ENCODE data around the gene LURAP1L.

LURAP1L gene

GRCh38 chr9:12777121-12778022 lies 2.6 kb downstream of the LURAP1L start:
- DNase-seq, result no peak

DNA sequence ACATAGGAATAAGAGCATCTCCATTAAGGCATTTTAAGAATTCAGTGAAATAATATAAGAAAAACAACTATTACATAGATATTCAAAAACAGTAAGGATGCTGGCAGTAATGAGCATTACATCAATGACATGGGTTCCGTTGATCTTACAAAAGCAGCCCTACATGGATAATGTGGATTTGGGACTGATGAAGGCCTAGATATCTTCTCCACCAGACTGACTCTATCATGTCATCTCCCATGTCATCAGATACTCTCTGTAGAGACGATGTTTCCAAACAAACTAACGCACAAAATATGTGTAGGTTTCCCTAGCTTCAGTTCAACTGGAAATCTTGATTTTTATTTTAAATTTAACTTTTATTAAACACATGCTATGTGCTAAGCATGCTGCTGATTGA lies 3.6 kb downstream of the LURAP1L start:
- no peak for DNase-seq

GRCh38 chr9:12781226-12781733 lies 6.5 kb downstream of the LURAP1L start:
- DNase-seq, result no peak

GRCh38 chr9:12783767-12784460 lies 9.1 kb downstream of the LURAP1L start:
- no peak for DNase-seq

GRCh38 chr9:12784461-12785259 lies 9.8 kb downstream of the LURAP1L start:
- no peak for DNase-seq

- DNase-seq, result no peak
These were observed 10.5 kb downstream of the LURAP1L start for GRCh38 chr9:12785260-12785770.

GRCh38 chr9:12785941-12786340 lies 11.1 kb downstream of the LURAP1L start:
- DNase-seq, result no peak

GRCh38 chr9:12790001-12790400 lies 15.2 kb downstream of the LURAP1L start:
- DNase-seq, result no peak

DNA sequence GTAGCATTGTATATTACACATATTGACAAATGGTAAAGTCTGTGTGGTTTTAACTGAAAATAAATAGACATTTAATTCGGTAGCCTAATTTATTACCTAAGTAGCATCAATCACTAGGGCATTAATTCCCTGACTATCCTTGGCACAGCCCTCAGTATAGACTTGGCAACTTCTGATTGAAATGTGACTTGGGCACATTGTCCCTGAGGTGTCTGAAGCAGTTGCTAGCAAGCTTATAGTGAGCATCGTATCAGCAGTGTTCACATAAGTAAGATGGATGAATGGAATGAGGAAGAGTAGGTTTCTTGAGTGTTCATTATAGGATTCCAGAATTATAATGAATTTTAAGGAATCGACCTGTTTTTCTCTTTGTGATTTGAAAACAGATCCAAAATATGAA lies 16.1 kb downstream of the LURAP1L start:
- DNase-seq, result no peak

DNA sequence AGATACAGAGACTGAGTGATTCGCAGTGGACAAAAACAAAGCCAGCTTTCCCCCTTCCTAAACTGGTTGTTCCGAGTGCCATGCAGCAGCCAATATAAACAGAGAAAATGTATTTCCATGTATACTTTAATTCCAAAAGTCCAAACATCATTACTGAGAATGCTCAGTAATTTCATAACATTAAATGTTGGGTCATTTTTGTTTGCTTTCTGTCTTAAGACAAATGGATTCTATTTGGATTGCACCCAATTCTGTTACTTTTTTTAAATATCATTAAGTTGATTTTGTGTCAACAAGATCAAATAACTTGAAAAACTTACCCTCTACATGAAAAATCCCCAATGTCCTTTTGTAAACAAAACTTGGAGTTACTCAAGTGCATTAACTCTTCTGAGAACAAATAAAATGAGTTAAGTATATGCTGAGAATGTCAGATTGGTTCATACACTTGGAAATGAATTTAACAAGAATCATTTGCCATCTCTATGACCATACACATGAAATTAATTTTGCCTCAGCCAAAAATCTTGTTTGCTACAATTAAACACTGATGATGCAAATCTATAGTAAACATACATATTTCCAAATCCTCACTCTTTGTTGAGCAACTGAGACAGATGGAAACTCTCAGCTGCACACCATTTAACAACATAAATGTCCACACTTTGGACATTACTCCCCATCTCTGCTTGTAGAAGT lies 19.4 kb downstream of the LURAP1L start:
- no peak for DNase-seq

DNA sequence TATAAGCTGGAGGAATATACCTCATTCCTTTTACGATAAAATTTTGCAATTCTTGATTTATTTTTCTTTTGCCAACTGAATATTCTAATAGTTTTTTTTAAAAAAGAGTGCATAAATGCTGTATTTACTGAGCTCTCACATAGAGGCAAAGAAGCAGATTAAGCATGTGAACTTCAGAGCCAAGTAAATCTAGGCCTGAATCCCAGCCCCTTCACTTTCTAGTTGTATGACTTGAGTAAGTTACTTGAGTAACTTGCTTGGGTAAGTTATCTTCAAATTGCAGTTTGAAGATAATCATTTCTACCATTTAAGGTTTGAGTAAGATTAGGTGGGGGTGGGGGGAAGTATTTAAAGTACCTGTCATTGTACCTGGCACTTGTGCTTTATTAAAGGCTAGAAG lies 21.8 kb downstream of the LURAP1L start:
- no peak for DNase-seq

DNA sequence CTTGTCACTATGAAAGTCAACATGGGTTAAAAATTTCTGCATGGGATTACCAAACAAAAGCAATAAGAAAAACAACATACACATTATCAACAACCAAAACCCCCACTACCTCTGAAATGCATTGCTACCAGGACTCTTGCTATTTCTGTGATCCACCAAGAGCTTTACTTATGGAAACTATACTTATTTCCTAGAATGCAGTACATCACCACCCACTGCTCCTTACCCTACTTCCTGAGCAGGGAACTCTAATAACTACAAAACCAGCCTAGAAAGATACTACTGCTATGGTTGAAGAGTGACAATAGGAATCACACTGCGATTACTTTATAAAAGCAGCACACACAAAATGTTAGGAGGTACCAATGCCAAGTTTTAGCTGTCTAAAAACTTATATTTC lies 22.2 kb downstream of the LURAP1L start:
- no peak for DNase-seq

DNA sequence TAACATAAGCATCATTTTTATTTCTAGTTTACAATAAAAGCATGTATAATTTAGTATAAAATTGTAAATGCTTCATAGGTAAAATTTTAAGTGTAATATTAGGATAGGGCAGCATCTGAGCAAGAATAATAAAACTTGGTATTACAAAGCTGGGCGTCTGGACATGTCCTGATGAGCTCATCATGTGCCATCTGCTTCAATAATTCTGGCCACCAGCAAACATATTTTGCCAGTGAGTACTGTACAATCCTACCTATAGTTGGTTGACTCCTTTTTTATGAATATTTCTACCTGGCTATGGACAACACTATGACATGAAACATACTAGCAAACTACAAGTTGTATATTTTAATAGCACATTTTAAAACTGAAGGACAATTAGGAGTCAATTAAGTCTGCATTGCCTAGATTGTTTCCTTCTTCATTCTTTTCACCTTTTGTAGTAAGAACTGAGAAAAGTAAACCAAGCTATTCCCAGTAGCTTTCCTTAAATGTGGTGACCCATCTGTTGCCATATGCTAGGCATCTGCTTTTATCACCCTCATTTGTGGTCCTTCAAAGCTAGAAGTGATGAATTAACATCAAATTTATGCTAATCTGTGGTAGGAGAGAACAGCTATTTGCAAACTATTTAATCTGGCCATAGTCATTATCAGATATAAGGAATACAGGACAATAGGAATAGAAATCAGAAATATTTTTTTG lies 23.4 kb downstream of the LURAP1L start:
- DNase-seq, result no peak

- no peak for DNase-seq
These were observed 26.4 kb downstream of the LURAP1L start for GRCh38 chr9:12801187-12801586.

DNA sequence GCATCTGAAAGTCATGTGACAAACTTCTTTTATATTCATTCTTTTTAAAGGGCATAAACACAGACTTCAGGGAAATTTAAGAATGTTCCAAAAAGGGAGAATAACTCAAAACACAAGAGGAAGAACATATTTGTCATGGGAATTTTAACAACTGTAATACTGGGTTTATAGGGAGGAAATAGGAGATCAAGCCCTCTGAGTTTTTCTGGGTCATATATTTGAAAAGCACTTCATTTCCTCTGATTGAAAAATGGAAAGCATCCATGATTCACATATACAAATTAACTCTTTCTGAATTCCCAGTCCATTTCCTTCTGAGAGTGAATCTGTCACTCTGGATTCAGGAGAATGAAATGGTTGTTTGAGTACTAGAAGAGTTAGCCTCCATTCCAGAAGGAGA lies 26.8 kb downstream of the LURAP1L start:
- no peak for DNase-seq

GRCh38 chr9:12802093-12802492 lies 27.3 kb downstream of the LURAP1L start:
- no peak for DNase-seq

DNA sequence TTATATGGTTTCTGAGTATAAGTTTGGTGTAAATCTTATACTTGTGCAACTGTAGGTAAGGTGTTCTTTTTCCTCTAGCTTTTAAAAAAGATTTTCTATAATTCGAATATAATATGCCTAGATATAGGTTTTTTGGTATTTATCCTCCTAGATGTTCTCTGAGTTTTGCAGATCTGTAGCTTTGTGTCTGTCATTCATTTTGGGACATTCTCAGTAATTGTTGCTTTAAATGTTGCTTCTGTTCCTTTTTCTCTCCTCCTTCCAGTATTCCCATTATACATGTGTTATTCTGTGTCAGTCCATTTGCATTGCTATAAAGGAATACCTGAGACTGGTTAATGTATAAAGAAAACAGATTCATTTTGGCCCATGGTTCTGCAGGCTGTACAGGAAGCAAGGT lies 33.7 kb downstream of the LURAP1L start:
- DNase-seq, result no peak

- no peak for DNase-seq
These were observed 34.9 kb downstream of the LURAP1L start for GRCh38 chr9:12809720-12810119.

DNA sequence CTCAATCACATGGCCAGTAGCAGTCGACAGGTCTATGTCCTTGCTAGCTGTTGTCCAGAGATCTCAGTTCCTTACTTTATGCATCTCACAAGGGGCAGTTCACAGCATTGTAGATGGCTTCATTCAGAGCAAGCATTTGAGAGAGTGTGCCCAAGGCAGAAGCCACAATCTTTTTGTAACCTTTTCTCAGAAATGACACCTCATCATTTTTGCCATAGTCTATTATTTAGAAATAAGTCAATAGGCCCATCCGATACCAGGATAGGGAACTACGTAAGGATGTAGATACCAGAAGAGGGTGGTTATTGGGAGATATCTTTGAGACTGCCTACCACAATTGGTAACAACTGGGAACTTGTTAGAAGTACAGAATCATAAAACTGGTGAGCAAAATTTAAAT lies 37.1 kb downstream of the LURAP1L start:
- no peak for DNase-seq

DNA sequence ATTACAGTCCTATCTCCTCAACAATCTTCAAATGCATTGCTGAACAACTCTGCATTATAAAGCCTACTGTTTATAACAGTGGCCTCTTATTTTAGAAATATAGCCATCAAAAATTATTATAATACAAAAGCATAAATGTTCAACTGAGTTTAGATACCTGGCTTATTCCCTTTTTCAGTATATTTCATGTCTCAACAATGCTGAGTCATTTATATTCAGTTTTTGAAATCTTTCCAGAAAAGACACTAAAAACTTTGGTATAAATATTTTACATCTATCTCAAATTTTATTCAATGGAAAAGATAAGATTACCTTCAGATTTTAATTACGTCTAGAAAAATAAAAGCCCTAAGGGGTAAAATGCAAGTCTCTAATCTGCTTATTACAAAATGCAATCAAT lies 37.9 kb downstream of the LURAP1L start:
- DNase-seq, result no peak

DNA sequence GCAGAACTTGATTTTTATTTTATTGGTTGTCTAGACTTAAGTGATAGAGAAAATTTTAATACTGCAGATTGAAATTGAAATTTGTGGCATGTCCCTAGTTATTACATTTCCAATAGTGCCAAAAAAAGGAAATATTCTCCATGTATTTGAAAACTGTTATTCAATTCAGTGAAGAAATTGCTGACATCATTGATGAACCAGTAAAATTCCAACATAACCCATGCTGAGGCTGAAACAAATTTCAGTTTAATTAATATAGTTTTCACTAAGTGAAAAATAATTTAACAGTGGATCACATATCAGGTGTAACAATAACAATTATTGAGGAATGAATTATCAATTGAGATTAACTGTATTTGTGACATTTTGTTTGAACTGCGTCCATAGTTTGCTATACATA lies 38.7 kb downstream of the LURAP1L start:
- no peak for DNase-seq
